ENCODE data around the gene PSMD9.

The PSMD9 gene

DNA sequence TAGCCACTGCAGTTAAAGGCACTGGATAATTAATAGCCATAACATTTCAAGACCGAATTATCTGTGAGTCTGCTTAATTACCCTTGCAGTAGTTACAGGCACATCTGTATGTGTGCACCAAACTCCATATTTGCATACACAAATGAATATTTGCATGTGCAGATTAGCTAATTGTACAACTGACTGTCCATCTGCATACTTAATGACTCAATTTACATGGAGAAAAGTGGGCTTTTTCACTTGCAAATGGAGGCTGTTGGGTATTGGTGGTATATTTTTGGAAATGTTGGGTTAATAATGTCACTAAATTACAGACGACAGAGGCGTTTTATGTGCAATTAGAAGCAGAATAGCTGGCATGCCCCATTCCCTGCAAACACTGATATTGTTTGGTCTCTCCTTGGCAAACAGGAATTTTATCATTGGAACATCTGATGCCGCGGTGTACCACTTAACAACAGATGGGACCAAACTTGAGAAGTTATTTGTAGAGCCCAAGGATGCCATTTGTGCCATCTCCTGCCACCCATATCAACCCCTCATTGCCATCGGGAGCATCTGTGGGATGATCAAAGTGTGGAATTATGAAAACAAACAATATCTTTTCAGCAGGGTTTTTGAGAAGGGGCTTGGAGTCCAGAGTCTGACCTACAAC is 69.4 kb downstream of the PSMD9 start:
- no peak for FAIRE-seq

DNA sequence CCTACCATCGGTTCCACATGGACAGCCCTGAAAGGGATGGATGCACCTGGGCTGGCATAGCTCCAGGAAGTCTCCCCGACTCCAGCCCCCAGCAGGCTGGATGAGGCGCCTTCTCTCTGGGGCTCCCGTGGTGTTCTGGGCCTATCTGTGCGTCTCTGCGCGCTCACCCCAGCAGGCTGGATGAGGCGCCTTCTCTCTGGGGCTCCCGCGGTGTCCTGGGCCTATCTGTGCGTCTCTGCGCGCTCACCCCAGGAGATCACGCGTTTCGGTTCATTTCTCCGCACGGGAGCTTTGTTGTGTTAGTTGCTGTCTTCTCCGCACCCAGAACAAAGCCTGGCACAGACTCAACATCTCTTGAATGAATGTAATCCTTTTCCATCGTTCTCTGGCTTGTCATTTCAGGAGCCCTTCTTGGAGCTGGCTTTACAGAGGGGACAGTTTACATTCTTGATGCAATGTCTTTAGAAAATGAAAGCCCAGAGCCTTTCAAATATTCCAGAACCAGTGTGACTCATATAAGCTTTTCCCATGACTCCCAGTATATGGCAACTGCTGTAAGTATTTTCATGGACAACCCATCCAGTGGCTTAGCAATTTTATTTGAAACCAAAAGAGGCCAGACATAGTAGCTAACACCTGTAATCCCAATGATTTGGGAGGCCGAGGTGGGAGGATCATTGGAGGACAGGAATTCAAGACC is 70.1 kb downstream of the PSMD9 start:
- FAIRE-seq: no peak

DNA sequence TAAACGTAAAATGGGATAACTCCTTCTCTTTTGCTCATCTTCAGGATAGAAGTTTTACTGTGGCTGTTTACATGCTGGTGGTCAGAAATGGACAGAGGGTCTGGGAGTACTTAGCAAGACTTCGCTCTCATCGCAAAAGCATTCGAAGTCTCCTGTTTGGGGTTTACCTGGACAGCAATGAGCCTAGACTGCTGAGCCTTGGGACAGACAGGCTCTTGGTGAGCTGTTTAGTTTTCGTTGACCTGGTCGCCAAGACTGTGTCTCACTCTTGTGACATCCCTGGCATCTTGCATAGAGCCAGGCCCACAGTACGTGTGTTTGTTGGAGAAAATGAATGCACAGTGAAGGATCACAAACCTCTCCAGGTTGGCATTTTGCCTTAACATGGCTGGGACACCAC is 72.0 kb downstream of the PSMD9 start:
- FAIRE-seq: no peak

DNA sequence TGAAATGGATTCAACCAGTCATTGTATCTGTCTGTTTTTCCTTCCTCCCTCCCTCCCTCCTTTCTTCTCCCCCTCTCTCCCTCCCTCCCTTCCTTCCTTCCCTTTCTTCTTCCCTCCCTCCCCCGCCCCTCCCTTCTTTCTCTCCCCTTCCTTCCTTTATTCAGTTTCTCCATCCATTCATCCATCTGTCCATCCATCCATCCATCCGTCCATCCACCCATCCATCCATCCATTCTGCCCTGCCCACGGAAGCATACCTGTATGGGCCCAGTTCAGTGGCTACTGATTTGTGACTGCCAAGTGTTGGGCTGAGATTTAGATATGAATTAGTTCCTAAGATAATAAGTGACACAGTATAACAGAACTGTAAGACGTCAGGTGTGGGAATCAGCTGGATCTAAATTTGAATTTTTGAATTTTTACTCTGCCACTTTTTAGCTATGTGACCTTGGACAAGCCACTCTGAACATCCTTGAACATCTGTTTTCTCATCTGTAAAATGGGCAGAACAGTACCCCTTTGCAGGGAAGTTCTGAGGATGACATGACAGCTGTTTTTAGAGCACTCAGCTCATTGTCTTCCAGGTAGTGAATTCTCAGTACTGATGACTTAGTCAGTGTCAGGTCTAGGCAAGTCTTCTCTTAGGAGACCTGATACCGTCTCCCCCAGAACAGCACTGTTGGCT is 72.7 kb downstream of the PSMD9 start:
- FAIRE-seq: no peak

DNA sequence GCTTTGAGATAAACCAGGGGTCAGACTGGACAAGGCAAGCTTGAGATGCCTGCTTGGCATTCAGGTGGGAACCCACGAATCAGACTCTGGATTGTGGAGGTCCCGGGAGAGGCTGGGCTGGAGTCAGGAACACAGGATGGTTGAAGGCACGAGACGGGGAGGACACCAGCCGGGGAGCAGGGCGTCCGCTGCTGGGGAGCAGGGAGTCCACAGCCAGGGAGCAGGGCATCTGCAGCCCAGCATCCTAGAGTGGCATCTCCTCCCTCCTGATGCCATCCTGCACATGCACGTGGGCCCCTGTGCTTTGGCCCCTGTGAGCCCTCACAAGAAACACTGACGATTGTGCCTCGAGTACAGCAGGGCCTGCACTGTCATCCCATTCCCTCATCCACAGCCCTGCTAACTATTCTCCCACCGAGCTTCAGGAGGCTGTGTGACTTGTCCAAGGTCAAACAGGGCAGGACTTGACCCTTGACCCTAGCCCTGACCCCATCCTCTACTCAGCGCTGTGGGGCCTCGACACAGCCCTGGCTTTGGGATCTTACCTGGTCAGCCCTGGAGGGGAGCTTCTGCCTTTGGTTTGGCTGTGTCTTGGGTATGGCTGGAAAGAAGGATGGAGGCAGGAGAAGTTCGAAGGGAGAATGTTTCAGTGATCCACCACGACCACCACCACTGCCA is 74.9 kb downstream of the PSMD9 start:
- no peak for FAIRE-seq

DNA sequence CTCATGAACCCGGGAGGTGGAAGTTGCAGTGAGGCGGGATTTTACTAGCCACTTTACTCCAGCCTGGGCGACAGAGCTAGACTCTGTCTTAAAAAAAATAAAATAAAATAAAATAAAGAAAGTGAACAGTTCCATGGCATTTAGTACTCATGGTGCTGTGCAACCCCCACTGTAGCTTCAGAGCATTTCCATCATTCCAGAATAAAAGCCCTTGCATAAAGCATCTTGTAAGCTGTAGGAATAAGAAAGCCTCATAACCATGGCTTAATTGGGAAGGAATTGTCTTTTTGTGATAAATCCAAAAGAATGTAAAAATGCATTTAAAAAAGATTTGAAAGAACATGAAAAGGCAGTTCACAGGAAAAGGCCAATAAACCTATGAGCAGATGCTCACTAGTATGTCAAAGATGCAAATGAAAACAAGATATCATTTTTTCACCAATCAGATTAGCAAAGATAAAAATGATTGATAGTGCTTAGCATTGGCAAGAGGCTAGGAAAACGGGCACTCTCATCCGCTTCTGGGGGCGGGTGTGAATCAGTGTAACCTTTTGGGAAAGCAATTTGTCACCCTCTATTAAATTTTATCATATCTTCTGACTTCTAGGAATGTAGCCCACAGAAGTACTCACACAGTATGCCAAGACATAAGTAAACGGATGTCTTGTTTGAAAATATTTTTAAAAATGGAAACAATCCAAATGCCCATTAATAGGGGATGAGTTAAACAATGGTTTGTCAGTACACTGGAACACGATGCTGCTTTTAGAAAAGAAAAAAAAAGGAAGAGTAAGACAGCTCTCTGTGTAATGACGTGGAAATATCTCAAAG is 76.4 kb downstream of the PSMD9 start:
- no peak for FAIRE-seq

DNA sequence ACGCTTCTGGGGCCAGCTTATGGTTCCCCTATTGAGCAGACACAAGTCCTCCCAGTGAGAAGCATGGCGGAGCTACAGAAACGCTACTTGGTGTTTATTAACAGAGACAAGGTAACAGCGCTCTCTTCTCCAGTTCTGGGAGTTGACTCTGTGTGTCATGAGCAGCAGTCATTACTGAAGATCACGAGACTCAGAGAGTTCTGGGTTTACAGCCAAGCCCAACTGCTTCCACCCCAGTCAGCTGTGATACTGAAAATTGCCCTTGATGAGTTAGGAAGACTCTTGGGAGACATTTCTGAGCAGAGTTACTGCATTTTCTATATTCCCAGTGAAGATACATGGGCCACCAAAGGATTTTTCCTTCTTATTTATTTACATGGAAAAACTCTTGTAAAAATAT is 78.4 kb downstream of the PSMD9 start:
- no peak for FAIRE-seq

All from islet of Langerhans (tissue), 1 donor.